Measurements from ENCODE around the gene PRKAG2. TPM values are rescaled to one million over a fixed set of nuclear protein-coding genes. Genes with fewer than 3 reads are reported as not detected.

PRKAG2 gene
- total RNA-seq, 1 donor from 2014 or later = 20.6 TPM

DNA sequence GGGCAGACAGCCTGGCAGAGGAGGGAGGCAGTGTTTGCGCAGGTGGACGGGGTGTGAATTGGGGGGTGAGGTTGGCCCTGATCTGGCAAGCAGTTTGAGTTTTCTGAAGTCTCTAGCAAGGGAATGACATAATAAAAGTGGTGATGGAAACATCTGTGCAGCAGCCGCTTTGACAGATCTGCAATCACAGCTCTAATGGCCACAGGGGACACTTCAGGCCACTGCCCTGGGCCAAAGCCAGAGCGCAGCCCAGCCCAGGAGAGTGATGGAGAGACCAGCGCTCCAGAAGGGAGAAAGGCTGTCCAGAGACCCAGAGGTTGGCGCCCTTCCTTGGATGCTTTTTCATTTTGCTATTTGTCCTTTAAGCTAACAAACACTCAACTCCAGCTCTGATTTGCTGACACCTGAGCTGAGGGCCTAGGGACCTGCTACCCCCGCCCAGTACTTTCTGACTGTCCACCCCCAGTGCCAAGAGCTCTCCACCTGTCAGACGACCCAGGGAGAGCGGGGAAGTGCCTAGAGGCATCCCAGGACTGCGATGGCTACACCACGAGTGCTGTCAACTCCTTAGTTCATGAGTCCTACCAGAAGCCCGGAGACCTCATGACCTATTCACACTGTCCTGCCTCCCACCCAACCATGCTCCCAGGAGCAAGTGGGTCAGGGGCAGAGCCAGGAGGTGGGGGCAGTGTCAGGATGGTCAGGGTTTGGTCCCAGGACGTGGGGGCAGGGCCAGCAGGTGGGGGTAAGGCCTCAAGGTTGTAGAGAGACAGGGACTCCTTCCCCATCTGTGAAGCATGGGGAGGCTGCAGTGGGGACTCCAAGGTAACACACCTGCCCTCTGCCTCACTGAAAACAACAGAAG lies 112.6 kb downstream of the PRKAG2 start:
- H3K27me3 Mint-ChIP-seq = peaks cover 36% of the 10 kb centered on the region
- no peak for TF ChIP-seq CTCF (IDR thresholded peaks at IDR 0.05; ENCODE audit: unreplicated experiment)
- H3K36me3 Mint-ChIP-seq (ENCODE audit: insufficient read depth) = no peaks in the 10 kb centered on the region
- no peak for DNase-seq (ENCODE audit: low spot score, unreplicated experiment)
- no peaks in the 10 kb centered on the region for H3K9me3 Mint-ChIP-seq (ENCODE audit: low read depth)
- peaks cover 2% of the 10 kb centered on the region for H3K4me1 Mint-ChIP-seq (ENCODE audit: low read depth)
- no peak overlapping the region for H3K27ac Mint-ChIP-seq
- no peak overlapping the region for H3K4me3 Mint-ChIP-seq (ENCODE audit: low read depth)

GRCh38 chr7:151763420-151763984 lies 113.4 kb downstream of the PRKAG2 start:
- Mint-ChIP-seq H3K27ac (no peak overlapping the region), H3K4me3 (ENCODE audit: low read depth) (no peak overlapping the region), H3K36me3 (ENCODE audit: insufficient read depth) (no peaks in the 10 kb centered on the region), H3K9me3 (ENCODE audit: low read depth) (no peaks in the 10 kb centered on the region), H3K4me1 (ENCODE audit: low read depth) (peaks cover 2% of the 10 kb centered on the region), H3K27me3 (peaks cover 39% of the 10 kb centered on the region)
- no peak for TF ChIP-seq CTCF (IDR thresholded peaks at IDR 0.05; ENCODE audit: unreplicated experiment)
- no peak for DNase-seq (ENCODE audit: low spot score, unreplicated experiment)

DNA sequence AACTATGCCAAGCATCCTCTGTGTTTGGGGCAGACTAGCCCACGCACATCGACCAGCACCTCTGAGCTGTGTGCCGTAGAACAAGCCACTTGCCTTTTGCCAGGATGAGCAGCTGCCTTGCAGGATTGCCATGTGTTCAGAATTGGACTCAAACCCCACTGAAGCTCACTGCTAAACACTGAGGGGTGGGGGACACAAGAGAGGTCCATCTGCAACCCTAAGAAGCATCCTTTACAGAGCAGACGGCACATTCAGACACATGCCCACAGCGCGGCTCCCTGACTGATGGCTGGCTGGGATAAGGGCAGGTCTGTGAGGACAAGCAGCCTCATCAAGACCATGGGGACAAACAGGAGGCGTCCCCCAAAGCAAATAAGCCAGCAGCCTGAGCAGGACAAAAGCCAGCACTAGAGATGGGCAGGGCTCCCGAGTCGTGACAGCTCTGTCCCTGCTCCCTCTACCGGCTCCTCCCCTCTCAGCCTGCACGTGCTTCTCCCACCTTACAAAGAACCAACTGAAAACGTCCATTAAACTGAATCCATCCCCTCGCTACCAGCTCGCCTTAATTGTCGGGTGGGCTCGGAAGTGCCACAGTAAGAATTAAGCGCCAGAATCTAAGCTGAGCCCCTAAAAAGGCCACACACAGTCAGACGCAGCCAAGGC lies 114.2 kb downstream of the PRKAG2 start:
- Mint-ChIP-seq H3K4me1 (ENCODE audit: low read depth) (peaks cover 2% of the 10 kb centered on the region), H3K36me3 (ENCODE audit: insufficient read depth) (no peaks in the 10 kb centered on the region), H3K27me3 (peaks cover 46% of the 10 kb centered on the region), H3K9me3 (ENCODE audit: low read depth) (no peaks in the 10 kb centered on the region), H3K4me3 (ENCODE audit: low read depth) (no peak overlapping the region), H3K27ac (no peak overlapping the region)
- no peak for DNase-seq (ENCODE audit: low spot score, unreplicated experiment)
- TF ChIP-seq CTCF (IDR thresholded peaks at IDR 0.05; ENCODE audit: unreplicated experiment) = no peak

DNA sequence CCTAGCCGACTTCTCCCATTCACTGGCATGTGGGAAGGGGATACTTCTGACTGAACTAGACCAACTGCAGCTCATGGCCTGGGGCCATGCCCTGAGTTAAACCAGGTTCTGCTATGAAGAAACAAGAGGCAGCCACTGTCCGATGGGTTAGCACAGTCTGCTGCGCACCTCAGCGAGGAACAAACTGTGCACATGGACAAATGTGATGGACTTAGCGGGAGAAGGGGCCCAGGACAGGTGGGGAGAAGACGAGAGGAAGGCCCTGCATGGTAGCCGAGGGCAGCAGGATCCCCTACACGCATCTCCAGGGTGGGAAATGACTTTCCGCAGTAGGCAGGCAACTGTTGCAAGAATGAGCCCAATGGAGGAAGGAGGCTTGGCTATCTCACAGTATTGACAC lies 115.0 kb downstream of the PRKAG2 start:
- Mint-ChIP-seq H3K36me3 (ENCODE audit: insufficient read depth) (no peaks in the 10 kb centered on the region), H3K9me3 (ENCODE audit: low read depth) (no peaks in the 10 kb centered on the region), H3K27me3 (peaks cover 52% of the 10 kb centered on the region), H3K4me1 (ENCODE audit: low read depth) (peaks cover 2% of the 10 kb centered on the region), H3K4me3 (ENCODE audit: low read depth) (no peak overlapping the region), H3K27ac (no peak overlapping the region)
- no peak for TF ChIP-seq CTCF (IDR thresholded peaks at IDR 0.05; ENCODE audit: unreplicated experiment)
- no peak for DNase-seq (ENCODE audit: low spot score, unreplicated experiment)

GRCh38 chr7:151761231-151761630 lies 115.7 kb downstream of the PRKAG2 start:
- Mint-ChIP-seq H3K9me3 (ENCODE audit: low read depth) (no peaks in the 10 kb centered on the region), H3K4me3 (ENCODE audit: low read depth) (no peak overlapping the region), H3K27me3 (peaks cover 58% of the 10 kb centered on the region), H3K27ac (no peak overlapping the region), H3K4me1 (ENCODE audit: low read depth) (peaks cover 2% of the 10 kb centered on the region), H3K36me3 (ENCODE audit: insufficient read depth) (no peaks in the 10 kb centered on the region)
- no peak for DNase-seq (ENCODE audit: low spot score, unreplicated experiment)
- no peak for TF ChIP-seq CTCF (IDR thresholded peaks at IDR 0.05; ENCODE audit: unreplicated experiment)
